ENCODE measurements around the gene HUS1. TPM values are rescaled to one million over a fixed set of nuclear protein-coding genes. Genes with fewer than 3 reads are reported as not detected.

Gene HUS1
- total and polyA plus RNA-seq, 2 of the 4 experiments (the other 2 are of a cell fraction) = 16.2 to 18.3 TPM

DNA sequence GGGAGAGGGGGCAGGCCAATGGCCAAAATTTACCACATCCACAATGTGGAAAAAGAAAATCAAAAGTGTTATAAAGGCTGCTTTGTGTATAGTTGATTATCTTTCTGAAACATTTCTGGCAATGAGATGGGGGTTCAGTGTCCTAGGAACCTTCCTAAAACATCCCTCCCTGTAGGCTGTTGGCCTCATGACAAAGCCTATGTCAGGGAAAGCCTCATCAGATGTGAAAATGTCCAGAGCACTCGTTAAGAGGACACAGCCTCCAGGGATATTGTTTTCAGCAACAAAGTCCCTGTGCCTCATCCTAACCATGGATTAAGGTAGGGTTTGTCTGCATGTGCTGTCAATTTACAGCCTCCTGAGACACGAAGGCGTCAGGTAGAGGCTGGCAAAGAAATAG lies 32.5 kb upstream of the HUS1 start:
- in situ Hi-C loops (cut with MboI; ENCODE audit: low sequenced_read_pairs) (no loop called here), dilution Hi-C loops (cut with HindIII; ENCODE audit: low sequenced_read_pairs, unreplicated experiment) (no loop called here), intact Hi-C loops (cut with micrococcal nuclease) (no loop called here)
- no peak overlapping the region for H3K4me3 ChIP-seq (ENCODE audit: insufficient read depth, low read depth, low read length)
- H3K9me3 ChIP-seq (ENCODE audit: control insufficient read depth, insufficient read depth, low read length) = no peaks in the 10 kb centered on the region
- peaks cover 1% of the 10 kb centered on the region; the same call in 1 of the 2 replicates for H3K4me1 ChIP-seq (ENCODE audit: control insufficient read depth, insufficient read depth, low read length)
- H3K18ac ChIP-seq (ENCODE audit: low read depth, low read length) = no peak overlapping the region
- H2BK20ac ChIP-seq (ENCODE audit: low read depth, low read length) = no peak overlapping the region
- H2BK120ac ChIP-seq (ENCODE audit: low read depth, low read length) = no peak overlapping the region
- no TSS peak for BruUV-seq (replicated peaks)
- H3K9ac ChIP-seq (ENCODE audit: low read depth, low read length) = no peak overlapping the region
- ATAC-seq (ENCODE audit: low read depth) = no peak
- H4K5ac ChIP-seq (ENCODE audit: low read depth, low read length) = no peak overlapping the region
- H2AK5ac ChIP-seq (ENCODE audit: low read depth, low read length) = no peak overlapping the region
- peaks cover 17% of the 10 kb centered on the region for H3K27me3 ChIP-seq (ENCODE audit: control insufficient read depth, insufficient read depth, low read length)
- CTCF ChIA-PET = interaction anchor here (0.8 kb wide), 1 partner anchor 22 kb away, joined by 4 read pairs; no protein-coding TSS in a partner anchor
- no peak overlapping the region for H3K27ac ChIP-seq (ENCODE audit: insufficient read depth, low read length)
- no peak overlapping the region for H2BK15ac ChIP-seq (ENCODE audit: low read depth, low read length)
- peak overlapping the region; percentile 75; the same call in 1 of the 2 replicates for H3K23ac ChIP-seq (ENCODE audit: low read depth, low read length)
- no peak overlapping the region for H3K14ac ChIP-seq (replicated peaks; ENCODE audit: low read depth, low read length)
- no peaks in the 10 kb centered on the region for H4K20me1 ChIP-seq (ENCODE audit: insufficient read depth, low read length)
- WGBS, 2 experiments (ENCODE audit: extremely low coverage in 2 of 2, insufficient read length in 1 of 2) = no CpG with 5 or more reads among the region's 3 CpGs
- H2AK9ac ChIP-seq (replicated peaks; ENCODE audit: low read depth, low read length, poor library complexity) = no peak overlapping the region
- no peak overlapping the region for H2BK5ac ChIP-seq (ENCODE audit: low read depth, low read length, poor library complexity, severe bottlenecking)
- TF ChIP-seq SMC3 (IDR thresholded peaks at IDR 0.05; ENCODE audit: low read depth, low read length) = no peak
- TF ChIP-seq RFX5 (IDR thresholded peaks at IDR 0.05; ENCODE audit: low read depth, low read length) = no peak
- no peak for TF ChIP-seq RAD21 (IDR thresholded peaks at IDR 0.05; ENCODE audit: low read length)
- no peak for TF ChIP-seq RCOR1 (IDR thresholded peaks at IDR 0.05; ENCODE audit: insufficient replicate concordance, low read length)
- TF ChIP-seq CEBPB (IDR thresholded peaks at IDR 0.05; ENCODE audit: low read depth, low read length) = no peak
- TF ChIP-seq MXI1 (IDR thresholded peaks at IDR 0.05; ENCODE audit: borderline replicate concordance, low read depth, low read length) = no peak
- no peak for TF ChIP-seq FOS (IDR thresholded peaks at IDR 0.05; ENCODE audit: low read depth, low read length)
- no peak for TF ChIP-seq POLR2A (IDR thresholded peaks at IDR 0.05; ENCODE audit: low read depth, low read length)
- TF ChIP-seq NFE2L2 (IDR thresholded peaks at IDR 0.05; ENCODE audit: low read depth, low read length) = no peak
- TF ChIP-seq, protein P1, sequence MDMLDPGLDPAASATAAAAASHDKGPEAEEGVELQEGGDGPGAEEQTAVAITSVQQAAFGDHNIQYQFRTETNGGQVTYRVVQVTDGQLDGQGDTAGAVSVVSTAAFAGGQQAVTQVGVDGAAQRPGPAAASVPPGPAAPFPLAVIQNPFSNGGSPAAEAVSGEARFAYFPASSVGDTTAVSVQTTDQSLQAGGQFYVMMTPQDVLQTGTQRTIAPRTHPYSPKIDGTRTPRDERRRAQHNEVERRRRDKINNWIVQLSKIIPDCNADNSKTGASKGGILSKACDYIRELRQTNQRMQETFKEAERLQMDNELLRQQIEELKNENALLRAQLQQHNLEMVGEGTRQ (IDR thresholded peaks at IDR 0.05; ENCODE audit: low read depth, low read length) = no peak
- TF ChIP-seq, protein P2, sequence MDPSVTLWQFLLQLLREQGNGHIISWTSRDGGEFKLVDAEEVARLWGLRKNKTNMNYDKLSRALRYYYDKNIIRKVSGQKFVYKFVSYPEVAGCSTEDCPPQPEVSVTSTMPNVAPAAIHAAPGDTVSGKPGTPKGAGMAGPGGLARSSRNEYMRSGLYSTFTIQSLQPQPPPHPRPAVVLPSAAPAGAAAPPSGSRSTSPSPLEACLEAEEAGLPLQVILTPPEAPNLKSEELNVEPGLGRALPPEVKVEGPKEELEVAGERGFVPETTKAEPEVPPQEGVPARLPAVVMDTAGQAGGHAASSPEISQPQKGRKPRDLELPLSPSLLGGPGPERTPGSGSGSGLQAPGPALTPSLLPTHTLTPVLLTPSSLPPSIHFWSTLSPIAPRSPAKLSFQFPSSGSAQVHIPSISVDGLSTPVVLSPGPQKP (IDR thresholded peaks at IDR 0.05; ENCODE audit: borderline replicate concordance, low read depth, low read length) = no peak
- TF ChIP-seq, protein P3, sequence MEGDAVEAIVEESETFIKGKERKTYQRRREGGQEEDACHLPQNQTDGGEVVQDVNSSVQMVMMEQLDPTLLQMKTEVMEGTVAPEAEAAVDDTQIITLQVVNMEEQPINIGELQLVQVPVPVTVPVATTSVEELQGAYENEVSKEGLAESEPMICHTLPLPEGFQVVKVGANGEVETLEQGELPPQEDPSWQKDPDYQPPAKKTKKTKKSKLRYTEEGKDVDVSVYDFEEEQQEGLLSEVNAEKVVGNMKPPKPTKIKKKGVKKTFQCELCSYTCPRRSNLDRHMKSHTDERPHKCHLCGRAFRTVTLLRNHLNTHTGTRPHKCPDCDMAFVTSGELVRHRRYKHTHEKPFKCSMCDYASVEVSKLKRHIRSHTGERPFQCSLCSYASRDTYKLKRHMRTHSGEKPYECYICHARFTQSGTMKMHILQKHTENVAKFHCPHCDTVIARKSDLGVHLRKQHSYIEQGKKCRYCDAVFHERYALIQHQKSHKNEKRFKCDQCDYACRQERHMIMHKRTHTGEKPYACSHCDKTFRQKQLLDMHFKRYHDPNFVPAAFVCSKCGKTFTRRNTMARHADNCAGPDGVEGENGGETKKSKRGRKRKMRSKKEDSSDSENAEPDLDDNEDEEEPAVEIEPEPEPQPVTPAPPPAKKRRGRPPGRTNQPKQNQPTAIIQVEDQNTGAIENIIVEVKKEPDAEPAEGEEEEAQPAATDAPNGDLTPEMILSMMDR (conservative IDR thresholded peaks at IDR 0.05; ENCODE audit: low read depth, low read length) = no peak
- no peak for TF ChIP-seq MAZ (IDR thresholded peaks at IDR 0.05; ENCODE audit: borderline replicate concordance, low read depth, low read length)
- no peak for TF ChIP-seq BHLHE40 (IDR thresholded peaks at IDR 0.05; ENCODE audit: low read depth, low read length)
- no peak for TF ChIP-seq MAFK (IDR thresholded peaks at IDR 0.05; ENCODE audit: low read depth, low read length)
- TF ChIP-seq CHD1 (IDR thresholded peaks at IDR 0.05; ENCODE audit: low read depth, low read length) = no peak
- H3K79me1 ChIP-seq (ENCODE audit: low read depth in 1 of 2, low read length in 2 of 2) = no peaks in the 10 kb centered on the region
- no peak overlapping the region for H4K91ac ChIP-seq (ENCODE audit: insufficient read depth, low read depth, low read length)
- H3K4ac ChIP-seq (ENCODE audit: low read depth, low read length) = no peak overlapping the region
- H2AFZ ChIP-seq (replicated peaks; ENCODE audit: low read length, poor library complexity) = no peak overlapping the region
- H3K9me1 ChIP-seq (ENCODE audit: insufficient read depth, low read length) = no peaks in the 10 kb centered on the region
- H3K36me3 ChIP-seq (ENCODE audit: control insufficient read depth, insufficient read depth, low read length) = no peaks in the 10 kb centered on the region
- H4K8ac ChIP-seq (ENCODE audit: low read depth in 2 of 2, low read length in 2 of 2) = no peak overlapping the region
- no peak overlapping the region for H3K56ac ChIP-seq (ENCODE audit: extremely low read depth, insufficient read depth, low read length)
- DNase-seq = no peak
- POLR2A ChIA-PET (ENCODE audit: unreplicated experiment) = no interaction called here
- H3K4me2 ChIP-seq (ENCODE audit: low read depth, low read length) = 0 out of 2 replicates have a peak overlapping the region, but pooled peaks have one; percentile 53
